ENCODE data around the gene VWA3A.

DNA sequence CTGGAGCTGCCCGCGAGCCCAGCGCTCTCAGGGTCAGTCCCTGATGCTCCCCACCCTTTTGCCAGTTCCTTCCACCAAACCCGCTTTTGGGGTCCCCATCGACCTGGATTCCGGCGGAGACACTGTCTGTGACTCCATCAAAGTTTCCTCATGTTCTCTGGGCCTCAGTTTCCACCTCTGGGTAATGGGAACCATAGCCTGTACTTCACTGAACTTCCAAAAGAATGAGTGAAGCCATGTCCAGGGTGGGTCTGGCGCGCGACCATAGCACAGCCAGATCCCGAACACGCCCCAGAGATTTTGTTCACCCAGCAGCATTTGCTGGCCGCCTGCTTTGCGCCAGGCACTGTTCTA is 70.3 kb downstream of the VWA3A start:
- TF ChIP-seq EZH2 (IDR thresholded peaks at IDR 0.05; ENCODE audit: borderline replicate concordance, low read depth, low read length, poor library complexity, severe bottlenecking): no peak
- TF ChIP-seq, protein P1, sequence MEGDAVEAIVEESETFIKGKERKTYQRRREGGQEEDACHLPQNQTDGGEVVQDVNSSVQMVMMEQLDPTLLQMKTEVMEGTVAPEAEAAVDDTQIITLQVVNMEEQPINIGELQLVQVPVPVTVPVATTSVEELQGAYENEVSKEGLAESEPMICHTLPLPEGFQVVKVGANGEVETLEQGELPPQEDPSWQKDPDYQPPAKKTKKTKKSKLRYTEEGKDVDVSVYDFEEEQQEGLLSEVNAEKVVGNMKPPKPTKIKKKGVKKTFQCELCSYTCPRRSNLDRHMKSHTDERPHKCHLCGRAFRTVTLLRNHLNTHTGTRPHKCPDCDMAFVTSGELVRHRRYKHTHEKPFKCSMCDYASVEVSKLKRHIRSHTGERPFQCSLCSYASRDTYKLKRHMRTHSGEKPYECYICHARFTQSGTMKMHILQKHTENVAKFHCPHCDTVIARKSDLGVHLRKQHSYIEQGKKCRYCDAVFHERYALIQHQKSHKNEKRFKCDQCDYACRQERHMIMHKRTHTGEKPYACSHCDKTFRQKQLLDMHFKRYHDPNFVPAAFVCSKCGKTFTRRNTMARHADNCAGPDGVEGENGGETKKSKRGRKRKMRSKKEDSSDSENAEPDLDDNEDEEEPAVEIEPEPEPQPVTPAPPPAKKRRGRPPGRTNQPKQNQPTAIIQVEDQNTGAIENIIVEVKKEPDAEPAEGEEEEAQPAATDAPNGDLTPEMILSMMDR (conservative IDR thresholded peaks at IDR 0.05; ENCODE audit: low read depth, low read length): no peak
